Endodermal cell (in vitro differentiated cells): Measurements from ENCODE around the gene TMOD2. TPM values are rescaled to one million over a fixed set of nuclear protein-coding genes. Genes with fewer than 3 reads are reported as not detected.

Experiments used
- DNase-seq: peaks from one replicate; pipeline ENCODE4 v3.0.0-alpha.2; 2017
- H3K27ac ChIP-seq: 2 replicates; pipeline ENCODE4 v1.5.1; 2013; ENCODE audit warnings: mild to moderate bottlenecking, low read depth, low read length, moderate library complexity
- H3K27me3 ChIP-seq: 2 replicates; pipeline ENCODE4 v1.6.1; 2013; ENCODE audit warnings: mild to moderate bottlenecking, low read length, moderate library complexity; ENCODE audit not compliant: insufficient read depth, control insufficient read depth, poor library complexity, severe bottlenecking
- H3K36me3 ChIP-seq: 2 replicates; pipeline ENCODE4 v1.7.0; 2013; ENCODE audit warnings: mild to moderate bottlenecking, low read length, moderate library complexity; ENCODE audit not compliant: control insufficient read depth, insufficient read depth
- H3K4me1 ChIP-seq: one replicate; pipeline ENCODE4 v1.7.0; 2013; ENCODE audit warnings: low read length; ENCODE audit not compliant: control insufficient read depth, insufficient read depth
- H3K4me3 ChIP-seq: 2 replicates; pipeline ENCODE4 v1.5.1; 2013; ENCODE audit warnings: mild to moderate bottlenecking, low read length, moderate library complexity
- H3K9ac ChIP-seq: 2 replicates; pipeline ENCODE4 v1.6.1; 2013; ENCODE audit warnings: mild to moderate bottlenecking, low read length, moderate library complexity; ENCODE audit not compliant: poor library complexity, severe bottlenecking; ENCODE audit errors: extremely low read depth
- H3K9me3 ChIP-seq: 2 replicates; pipeline ENCODE4 v1.6.1; 2013; ENCODE audit warnings: mild to moderate bottlenecking, low read length, moderate library complexity; ENCODE audit not compliant: control insufficient read depth
- H3K27ac Mint-ChIP-seq: 2 replicates; pipeline ENCODE4 v1.8.0; 2020; ENCODE audit warnings: mixed read lengths
- H3K27me3 Mint-ChIP-seq: 2 replicates; pipeline ENCODE4 v1.8.0; 2021; ENCODE audit warnings: mild to moderate bottlenecking, mixed read lengths; ENCODE audit not compliant: insufficient read depth
- H3K36me3 Mint-ChIP-seq: 2 replicates; pipeline ENCODE4 v1.8.0; 2020; ENCODE audit warnings: low read depth, mixed read lengths
- H3K4me1 Mint-ChIP-seq: 2 replicates; pipeline ENCODE4 v1.8.0; 2020; ENCODE audit warnings: mixed read lengths
- H3K4me3 Mint-ChIP-seq: 2 replicates; pipeline ENCODE4 v1.8.0; 2020; ENCODE audit warnings: mild to moderate bottlenecking, moderate library complexity, mixed read lengths
- H3K9me3 Mint-ChIP-seq: 2 replicates; pipeline ENCODE4 v1.8.0; 2020; ENCODE audit warnings: mild to moderate bottlenecking, mixed read lengths
- CTCF ChIP-seq: fragments of 200-600 bp; sonication (generic); conservative IDR thresholded peaks from 2 replicates; pipeline ENCODE4 v1.5.0; 2021; ENCODE audit warnings: antibody characterized with exemption, mild to moderate bottlenecking
- WGBS, 2 experiments: methylation state at CpG; one replicate each; pipeline versions ENCODE4 v1.1.5 to v1.1.7; 2013; ENCODE audit warnings: missing lambda C conversion rate in 2 of 2, mixed read lengths in 1 of 2; ENCODE audit not compliant: insufficient coverage in 1 of 2, insufficient read length in 1 of 2; 5-methylcytosine and 5-hydroxymethylcytosine counted together
- total RNA-seq, 2 donors: library from RNA; stranded (reverse); fragmentation: NEBNext Ultra II Directional in 1 of 2; extraction: Animal tissue kit (Norgen Biotek cat#: 25700) in 1 of 2; gene quantifications; 2 replicates in 1 of 2; 3 replicates in 1 of 2; pipeline ENCODE4 v1.2.1, GENCODE V29; 2021

The TMOD2 gene
- total RNA-seq, 2 donors from 2014 or later = 2.1 to 2.5 TPM

GRCh38 chr15:51727141-51727897, 24.1 kb upstream of the TMOD2 start:
- Histone ChIP-seq H3K36me3 (no peaks in the 10 kb centered on the region), H3K9ac (no peak overlapping the region), H3K27me3 (no peaks in the 10 kb centered on the region), H3K9me3 (no peaks in the 10 kb centered on the region), H3K4me3 (no peak overlapping the region), H3K27ac (no peak overlapping the region), H3K4me1 (peaks cover 4% of the 10 kb centered on the region)
- Mint-ChIP-seq H3K27ac (peak overlapping the region; percentile 33), H3K27me3 (no peaks in the 10 kb centered on the region), H3K36me3 (no peaks in the 10 kb centered on the region), H3K9me3 (no peaks in the 10 kb centered on the region), H3K4me3 (no peak overlapping the region), H3K4me1 (peaks cover 20% of the 10 kb centered on the region)
- TF ChIP-seq CTCF = peak; percentile 44
- DNase-seq = no peak
- 72 to 77% methylated on average over 3 to 4 of the region's 4 CpGs for WGBS, 2 experiments

- Histone ChIP-seq H3K4me1 (peaks cover under 1% of the 10 kb centered on the region), H3K4me3 (no peak overlapping the region), H3K9ac (no peak overlapping the region), H3K9me3 (no peaks in the 10 kb centered on the region), H3K27me3 (peaks cover 17% of the 10 kb centered on the region), H3K36me3 (no peaks in the 10 kb centered on the region), H3K27ac (no peak overlapping the region)
- TF ChIP-seq CTCF = no peak
- Mint-ChIP-seq H3K27ac (no peak overlapping the region), H3K27me3 (peaks cover 18% of the 10 kb centered on the region), H3K9me3 (no peaks in the 10 kb centered on the region), H3K36me3 (no peaks in the 10 kb centered on the region), H3K4me1 (peaks cover 5% of the 10 kb centered on the region), H3K4me3 (no peak overlapping the region)
- WGBS, 2 experiments = 89 to 94% methylated on average over 5 of the region's 5 CpGs
- no peak for DNase-seq
These were observed 19.7 kb upstream of the TMOD2 start for GRCh38 chr15:51731549-51732267.

GRCh38 chr15:51732646-51733045, 18.8 kb upstream of the TMOD2 start:
- Mint-ChIP-seq H3K4me3 (no peak overlapping the region), H3K4me1 (peaks cover 3% of the 10 kb centered on the region), H3K9me3 (no peaks in the 10 kb centered on the region), H3K36me3 (no peaks in the 10 kb centered on the region), H3K27me3 (peaks cover 22% of the 10 kb centered on the region), H3K27ac (no peak overlapping the region)
- DNase-seq = no peak
- Histone ChIP-seq H3K36me3 (no peaks in the 10 kb centered on the region), H3K4me1 (no peaks in the 10 kb centered on the region), H3K9me3 (no peaks in the 10 kb centered on the region), H3K9ac (no peak overlapping the region), H3K4me3 (no peak overlapping the region), H3K27ac (no peak overlapping the region), H3K27me3 (peaks cover 19% of the 10 kb centered on the region)
- no peak for TF ChIP-seq CTCF
- 93 to 100% methylated on average over 1 to 2 of the region's 2 CpGs for WGBS, 2 experiments
